Keratinocyte (primary cell): ENCODE data around the gene CD276. TPM values are rescaled to one million over a fixed set of nuclear protein-coding genes. Genes with fewer than 3 reads are reported as not detected.

Experiments used
- DNase-seq: peaks from one replicate; pipeline ENCODE4 v3.0.0-alpha.2; 2011; ENCODE audit warnings: low read depth, missing footprints, low spot score
- FAIRE-seq: peaks from 2 replicates; lab custom pipeline; 2011; peaks lifted over from hg19 to GRCh38; lab: Jason Lieb, UNC
- H2AFZ ChIP-seq: 2 replicates; pipeline ENCODE4 v1.6.0; 2012; ENCODE audit warnings: low read length, control low read depth, inconsistent platforms; ENCODE audit not compliant: control insufficient read depth
- H3K27ac ChIP-seq: 2 replicates; pipeline ENCODE4 v1.5.1; 2011; ENCODE audit warnings: low read length; ENCODE audit not compliant: control insufficient read depth, insufficient read depth
- H3K27me3 ChIP-seq: 3 replicates; pipeline ENCODE4 v1.6.0; 2011; ENCODE audit warnings: low read length; ENCODE audit not compliant: control insufficient read depth, insufficient read depth; ENCODE audit errors: extremely low read depth
- H3K36me3 ChIP-seq, 2 experiments: 2 replicates in 1 of 2; 3 replicates in 1 of 2; pipeline ENCODE4 v1.5.1; 2011; ENCODE audit warnings: low read length in 2 of 2, mild to moderate bottlenecking in 1 of 2; ENCODE audit not compliant: control insufficient read depth in 2 of 2, insufficient read depth in 2 of 2; ENCODE audit errors: extremely low read depth in 1 of 2
- H3K4me1 ChIP-seq: 3 replicates; pipeline ENCODE4 v1.5.1; 2011; ENCODE audit warnings: low read length; ENCODE audit not compliant: control insufficient read depth, insufficient read depth; ENCODE audit errors: extremely low read depth
- H3K4me2 ChIP-seq: 3 replicates; pipeline ENCODE4 v1.6.0; 2011; ENCODE audit warnings: low read depth, low read length; ENCODE audit not compliant: control insufficient read depth, insufficient read depth; ENCODE audit errors: extremely low read depth
- H3K4me3 ChIP-seq, 3 experiments: fragments of 200-600 bp in 1 of 3; sonication (generic) in 1 of 3; 2 replicates in 2 of 3; 3 replicates in 1 of 3; pipeline ENCODE4 v1.5.1; 2011 to 2016; ENCODE audit warnings: low read length in 3 of 3, mild to moderate bottlenecking in 3 of 3, control low read depth in 2 of 3, inconsistent platforms in 1 of 3, low read depth in 1 of 3, mixed read lengths in 1 of 3, mixed run types in 1 of 3, moderate library complexity in 1 of 3; ENCODE audit not compliant: control insufficient read depth in 2 of 3, insufficient read depth in 2 of 3; ENCODE audit errors: extremely low read depth in 1 of 3
- H3K79me2 ChIP-seq: 2 replicates; pipeline ENCODE4 v1.6.0; 2012; ENCODE audit warnings: low read length; ENCODE audit not compliant: control insufficient read depth, insufficient read depth
- H3K9ac ChIP-seq: 3 replicates; pipeline ENCODE4 v1.6.0; 2011; ENCODE audit warnings: low read length; ENCODE audit not compliant: control insufficient read depth, insufficient read depth; ENCODE audit errors: extremely low read depth
- H3K9me1 ChIP-seq: 3 replicates; pipeline ENCODE4 v1.6.0; 2011; ENCODE audit warnings: low read length; ENCODE audit not compliant: control insufficient read depth, insufficient read depth; ENCODE audit errors: extremely low read depth
- H3K9me3 ChIP-seq: 2 replicates; pipeline ENCODE4 v1.5.1; 2012; ENCODE audit warnings: low read depth, low read length; ENCODE audit not compliant: control insufficient read depth
- H4K20me1 ChIP-seq: 3 replicates; pipeline ENCODE4 v1.6.0; 2011; ENCODE audit warnings: low read length; ENCODE audit not compliant: control insufficient read depth, insufficient read depth; ENCODE audit errors: extremely low read depth
- CTCF ChIP-seq, 3 experiments: IDR thresholded peaks in 1 of 3; conservative IDR thresholded peaks in 1 of 3; optimal IDR thresholded peaks in 1 of 3; 2 replicates in 2 of 3; 3 replicates in 1 of 3; pipeline versions ENCODE3 to v1.5.1; 2011; ENCODE audit warnings: low read length in 3 of 3, mild to moderate bottlenecking in 3 of 3, moderate library complexity in 2 of 3, control low read depth in 1 of 3, inconsistent platforms in 1 of 3; ENCODE audit not compliant: insufficient read depth in 2 of 3; ENCODE audit errors: extremely low read depth in 1 of 3
- EZH2 ChIP-seq: IDR thresholded peaks from one replicate; pipeline ENCODE4 v1.6.1; 2012; ENCODE audit warnings: inconsistent platforms, mild to moderate bottlenecking, low read length, moderate library complexity
- dilution Hi-C: fragments of 300-500 bp; cut with MboI; formaldehyde crosslinking; loops from one replicate; pipeline ENCODE4 v1.7.0; 2020; ENCODE audit warnings: low sequenced_read_pairs; ENCODE audit not compliant: extremely low pct_ligation_motif_present
- polyA plus RNA-seq, 5 experiments: library from polyadenylated mRNA; depleted of rRNA in 3 of 5; stranded (reverse) in 3 of 5; stranded (forward) in 1 of 5; unstranded in 1 of 5; fragments of >200 nt; gene quantifications; 1 replicate in 1 of 5; 2 replicates in 3 of 5; 3 replicates in 1 of 5; pipeline versions ENCODE4 v1.2.1 to v1.2.3, GENCODE V29; 2011 to 2012; ENCODE audit warnings: missing spikeins in 2 of 5, low read depth in 1 of 5, low replicate concordance in 1 of 5

CD276 gene
- polyA plus RNA-seq, 1 donor (not counting 4 experiments of a cell fraction or from before 2014, with no cell fraction given), result 62.9 TPM

- TF ChIP-seq CTCF (optimal IDR thresholded peaks at IDR 0.05 in 1 of 3, IDR thresholded peaks at IDR 0.05 in 1 of 3, conservative IDR thresholded peaks at IDR 0.05 in 1 of 3; ENCODE audit: extremely low read depth in 1 of 3, insufficient read depth in 2 of 3, low read length in 3 of 3) (no peak), EZH2 (no peak)
- Histone ChIP-seq H3K9ac (no peak overlapping the region), H3K27me3 (peaks cover 17% of the 10 kb centered on the region), H3K4me2 (no peak overlapping the region), H2AFZ (no peak overlapping the region), H3K9me3 (no peaks in the 10 kb centered on the region), H3K9me1 (no peaks in the 10 kb centered on the region), H3K4me3 (no peak overlapping the region), H3K4me1 (peaks cover 2% of the 10 kb centered on the region), H3K36me3 (no peaks in the 10 kb centered on the region), H3K79me2 (no peaks in the 10 kb centered on the region), H3K27ac (no peak overlapping the region), H4K20me1 (no peaks in the 10 kb centered on the region)
- DNase-seq, result no peak
- dilution Hi-C loops, result no loop called here
- no peak for FAIRE-seq
These were observed 53.4 kb downstream of the CD276 start for GRCh38 chr15:73737535-73737934.

- no peaks in the 10 kb centered on the region for H3K79me2 ChIP-seq
- no peak overlapping the region for H3K27ac ChIP-seq
- no peak for FAIRE-seq
- H3K27me3 ChIP-seq, result peaks cover 5% of the 10 kb centered on the region
- H3K9me1 ChIP-seq, result no peaks in the 10 kb centered on the region
- H3K9ac ChIP-seq, result no peak overlapping the region
- H3K4me2 ChIP-seq, result no peak overlapping the region
- no peak overlapping the region for H3K4me3 ChIP-seq
- dilution Hi-C loops, result no loop called here
- no peaks in the 10 kb centered on the region for H3K9me3 ChIP-seq
- no peak for DNase-seq
- H3K36me3 ChIP-seq, result no peaks in the 10 kb centered on the region
- no peak overlapping the region for H2AFZ ChIP-seq
- H4K20me1 ChIP-seq, result no peaks in the 10 kb centered on the region
- H3K4me1 ChIP-seq, result no peaks in the 10 kb centered on the region
- TF ChIP-seq CTCF (optimal IDR thresholded peaks at IDR 0.05 in 1 of 3, IDR thresholded peaks at IDR 0.05 in 1 of 3, conservative IDR thresholded peaks at IDR 0.05 in 1 of 3; ENCODE audit: extremely low read depth in 1 of 3, insufficient read depth in 2 of 3, low read length in 3 of 3), result no peak
- no peak for TF ChIP-seq EZH2
These were observed 56.2 kb downstream of the CD276 start for GRCh38 chr15:73740152-73741048.
